ENCODE data around the gene SLC5A10. TPM values are rescaled to one million over a fixed set of nuclear protein-coding genes. Genes with fewer than 3 reads are reported as not detected.

Gene SLC5A10
- total and polyA plus RNA-seq, 9 donors = 0.05 to 0.38 (median 0.15) TPM; not detected in 5

- Histone ChIP-seq H3K4me3 (no peak overlapping the region), H3K27ac (no peak overlapping the region), H3K4me1 (ENCODE audit: insufficient read depth) (no peaks in the 10 kb centered on the region), H3K36me3 (no peaks in the 10 kb centered on the region), H3K27me3 (no peaks in the 10 kb centered on the region), H3K9me3 (no peaks in the 10 kb centered on the region)
- intact Hi-C loops (cut with DNase I) = no loop called here
- WGBS, 3 donors = 45 to 52% (median 52%) methylated on average over 19 of the region's 19 CpGs
- DNase-seq = no peak
- no peak for TF ChIP-seq CTCF (IDR thresholded peaks at IDR 0.05)
Observed at GRCh38 chr17:18966831-18967624, 15.1 kb downstream of the SLC5A10 start.

- Histone ChIP-seq H3K27me3 (no peaks in the 10 kb centered on the region), H3K4me1 (ENCODE audit: insufficient read depth) (no peaks in the 10 kb centered on the region), H3K27ac (no peak overlapping the region), H3K4me3 (no peak overlapping the region), H3K36me3 (no peaks in the 10 kb centered on the region), H3K9me3 (no peaks in the 10 kb centered on the region)
- intact Hi-C loops (cut with DNase I) = no loop called here
- TF ChIP-seq POLR2A (IDR thresholded peaks at IDR 0.05) (no peak), EP300 (IDR thresholded peaks at IDR 0.05) (no peak), CTCF (IDR thresholded peaks at IDR 0.05) (no peak)
- 56 to 72% (median 66%) methylated on average over 4 of the region's 4 CpGs for WGBS, 3 donors
- no peak for DNase-seq
Observed at GRCh38 chr17:18967916-18968315, 16.0 kb downstream of the SLC5A10 start.

- WGBS, 3 donors = 90 to 96% (median 91%) methylated on average over 4 of the region's 4 CpGs
- no peak for DNase-seq
- Histone ChIP-seq H3K4me1 (ENCODE audit: insufficient read depth) (no peaks in the 10 kb centered on the region), H3K4me3 (no peak overlapping the region), H3K27me3 (no peaks in the 10 kb centered on the region), H3K36me3 (no peaks in the 10 kb centered on the region), H3K9me3 (no peaks in the 10 kb centered on the region), H3K27ac (no peak overlapping the region)
- no peak for TF ChIP-seq EP300 (IDR thresholded peaks at IDR 0.05)
- TF ChIP-seq POLR2A (IDR thresholded peaks at IDR 0.05) = no peak
- no peak for TF ChIP-seq CTCF (IDR thresholded peaks at IDR 0.05)
- intact Hi-C loops (cut with DNase I) = no loop called here
Observed at GRCh38 chr17:18968345-18968744, 16.4 kb downstream of the SLC5A10 start.

- H3K4me1 ChIP-seq (ENCODE audit: insufficient read depth) = no peaks in the 10 kb centered on the region
- no peaks in the 10 kb centered on the region for H3K9me3 ChIP-seq
- DNase-seq = no peak
- H3K4me3 ChIP-seq = no peak overlapping the region
- TF ChIP-seq EP300 (IDR thresholded peaks at IDR 0.05) (no peak), POLR2A (IDR thresholded peaks at IDR 0.05) (no peak), CTCF (IDR thresholded peaks at IDR 0.05) (no peak)
- no peaks in the 10 kb centered on the region for H3K36me3 ChIP-seq
- no peak overlapping the region for H3K27ac ChIP-seq
- WGBS, 3 donors = 74 to 81% (median 75%) methylated on average over 22 to 23 of the region's 23 CpGs
- intact Hi-C loops (cut with DNase I) = no loop called here
- no peaks in the 10 kb centered on the region for H3K27me3 ChIP-seq
Observed at GRCh38 chr17:18968945-18969887, 17.3 kb downstream of the SLC5A10 start.

Measured in ovary (tissue), 9 donors.